Measurements from ENCODE around the gene AGAP3.

The AGAP3 gene

DNA sequence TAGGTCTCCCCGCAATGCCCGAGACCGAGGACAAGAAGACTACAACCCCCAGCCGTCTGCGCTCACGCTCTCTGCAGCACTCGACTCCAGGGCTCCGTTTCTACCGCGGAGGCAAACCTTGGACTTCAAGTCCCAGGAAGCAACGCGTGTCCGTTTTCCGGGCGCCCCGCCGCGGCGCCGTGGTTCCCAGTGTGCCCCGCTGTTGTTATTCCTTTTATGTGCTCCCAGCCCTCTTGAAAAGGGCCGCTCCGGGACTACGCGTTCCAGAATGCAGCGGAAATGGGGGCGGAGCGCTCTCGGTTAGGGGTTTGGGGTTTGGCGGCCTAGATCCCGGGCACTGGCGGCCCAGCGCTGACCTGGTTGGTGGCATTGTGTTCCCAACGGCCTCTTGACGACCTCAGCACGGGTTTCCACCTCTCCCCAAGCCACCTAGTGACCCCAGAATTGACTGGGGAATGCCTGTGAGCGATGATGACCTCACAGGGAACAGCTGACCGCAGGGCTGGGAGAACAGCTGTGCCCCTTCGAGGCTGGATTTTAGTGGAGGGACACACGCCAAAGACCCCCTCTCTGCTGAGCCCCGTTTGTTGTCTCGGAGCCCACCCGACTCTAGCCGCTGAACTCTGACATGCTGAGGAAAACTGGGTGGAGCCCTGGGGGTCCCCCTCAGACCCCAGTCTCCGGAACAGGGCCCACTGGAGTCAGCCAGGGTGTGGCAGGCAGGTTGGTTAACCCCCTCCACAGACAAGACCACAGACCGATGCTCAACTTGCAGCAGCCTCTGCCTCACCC lies 28.1 kb upstream of the AGAP3 start:
- peak; percentile 99 to 100 (median 99) for DNase-seq

DNA sequence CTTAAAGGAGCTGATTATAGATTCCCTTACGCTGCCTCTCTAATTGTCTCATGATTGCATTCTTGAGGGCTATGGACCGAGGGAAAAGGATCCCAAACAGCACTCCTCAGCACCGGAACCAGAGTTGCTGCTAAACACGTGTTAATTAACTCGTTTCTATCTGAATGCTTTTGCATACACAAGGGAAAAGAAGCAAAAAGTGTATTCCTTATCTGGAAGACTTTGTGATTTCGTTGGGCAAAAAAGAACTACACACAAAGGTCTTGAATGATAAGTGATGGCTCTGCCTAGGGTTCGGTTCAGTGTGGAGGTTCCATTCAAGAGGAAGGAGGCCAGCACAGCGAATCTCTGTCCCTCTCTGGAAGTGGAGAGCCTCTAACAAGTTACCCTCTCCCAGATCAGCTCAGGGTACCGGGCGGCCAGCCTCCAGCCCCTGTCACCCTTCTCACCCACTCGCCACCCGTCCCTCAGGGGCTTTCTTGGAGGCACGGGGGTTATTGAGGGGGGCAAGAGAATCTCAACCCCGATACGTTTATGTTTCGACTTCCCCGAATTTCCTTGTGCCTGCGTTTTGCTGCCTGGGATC lies 27.4 kb upstream of the AGAP3 start:
- DNase-seq, result peak in 1 of 3 experiments; percentile 77

- peak; percentile 83 to 90 (median 84) for DNase-seq
These were observed 26.7 kb upstream of the AGAP3 start, which contains the start of gene SLC4A2 for GRCh38 chr7:151059367-151060112. Gene SLC4A2, plus strand, starts transcription at chr7:151059589. Its CDS starts 2,399 bp downstream, at chr7:151061988.

DNA sequence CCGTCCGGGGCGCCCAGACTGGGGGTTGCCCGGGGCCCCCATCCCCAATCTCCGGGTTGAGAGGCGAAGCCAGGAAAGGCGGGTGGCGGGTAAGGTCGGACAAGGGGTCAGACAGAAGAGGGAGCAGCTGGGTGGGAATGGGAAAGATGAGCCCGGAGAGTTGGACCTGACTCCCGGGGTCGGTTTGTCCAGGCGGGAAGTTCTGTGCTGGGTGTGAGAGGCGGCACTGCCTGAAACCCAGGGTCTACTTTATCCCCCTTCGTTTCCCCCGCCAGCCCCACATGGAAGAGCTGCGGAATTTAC lies 26.2 kb upstream of the AGAP3 start:
- no peak for DNase-seq

- DNase-seq, result peak in 2 of 3 experiments; percentile 28 to 44
These were observed 25.7 kb upstream of the AGAP3 start for GRCh38 chr7:151060416-151061212.

- peak in 1 of 3 experiments; percentile 80 for DNase-seq
These were observed 24.8 kb upstream of the AGAP3 start for GRCh38 chr7:151061213-151062110.

DNA sequence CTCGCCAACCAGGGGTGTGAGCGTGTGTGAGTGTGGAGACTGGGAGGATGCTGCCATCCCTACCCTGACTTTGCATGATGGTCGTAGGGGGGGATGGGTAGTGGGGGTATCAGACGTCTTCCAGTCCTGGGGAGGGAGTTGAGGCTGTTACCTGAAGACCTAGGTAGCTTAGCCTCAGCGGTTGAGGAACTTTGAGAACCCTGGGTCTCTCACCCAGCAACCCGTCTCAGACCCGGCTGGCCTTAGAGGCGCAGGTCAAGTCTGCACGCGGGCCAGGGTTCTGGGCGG lies 24.2 kb upstream of the AGAP3 start:
- no peak for DNase-seq

DNA sequence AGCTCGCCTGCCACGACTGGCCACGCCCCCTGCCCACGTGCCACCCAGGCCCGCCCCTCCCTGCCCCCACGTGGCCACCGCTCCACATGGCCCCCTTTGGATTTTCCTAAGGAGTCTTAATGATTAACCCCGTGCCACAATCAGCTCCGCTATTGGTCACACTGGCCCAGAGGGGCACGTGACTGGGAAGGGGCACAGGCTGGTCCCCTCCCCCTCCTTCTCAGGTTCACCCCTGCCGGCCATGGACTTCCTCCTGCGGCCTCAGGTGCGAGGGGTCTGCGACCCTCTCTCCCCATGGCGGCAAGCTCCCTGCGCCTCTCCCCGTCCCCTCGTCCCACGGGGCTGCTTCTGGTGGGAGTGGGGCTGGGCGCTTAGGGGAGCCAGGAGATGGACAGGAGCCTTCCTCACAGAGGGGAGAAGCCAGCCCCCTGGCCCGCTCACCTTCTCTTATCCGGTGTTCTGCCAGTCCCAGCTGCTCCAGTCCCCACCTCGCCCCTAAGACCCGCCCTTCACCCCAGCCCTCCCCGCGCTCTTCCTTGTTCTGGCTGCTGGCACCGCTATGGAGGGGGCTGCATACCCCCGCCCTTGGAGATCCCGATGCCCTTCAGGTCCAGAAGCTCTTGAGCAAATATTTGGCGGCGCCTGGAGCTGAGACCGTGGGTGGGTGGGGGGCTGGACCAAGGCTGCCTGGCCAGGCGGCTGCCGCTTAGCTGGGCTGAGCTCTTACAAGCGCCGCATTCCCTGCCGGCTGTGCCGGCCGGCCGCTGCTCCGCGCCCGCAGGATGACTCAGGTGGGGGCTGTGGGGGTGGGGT lies 23.7 kb upstream of the AGAP3 start:
- DNase-seq, result peak in 1 of 3 experiments; percentile 66

DNA sequence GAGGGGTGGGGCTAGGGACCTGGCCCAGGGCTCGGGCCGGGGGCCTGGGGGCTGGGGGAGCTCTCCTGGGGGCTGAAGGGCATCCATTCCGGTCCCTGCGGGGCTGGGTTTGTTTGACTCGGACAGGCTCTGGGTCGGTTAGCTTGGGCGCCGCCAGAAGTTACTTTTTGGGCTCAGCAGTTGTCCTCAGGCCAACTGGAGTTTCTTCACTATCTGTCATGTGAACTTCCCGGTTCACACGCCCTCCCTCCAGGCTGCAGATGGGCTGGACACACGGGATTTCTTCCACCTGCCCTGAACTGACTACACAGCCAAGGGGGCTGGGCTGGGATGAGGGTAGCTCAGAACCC lies 23.1 kb upstream of the AGAP3 start:
- no peak for DNase-seq

- no peak for DNase-seq
These were observed 21.8 kb upstream of the AGAP3 start for GRCh38 chr7:151064454-151064853.

- no peak for DNase-seq
These were observed 21.3 kb upstream of the AGAP3 start for GRCh38 chr7:151064993-151065392.

DNA sequence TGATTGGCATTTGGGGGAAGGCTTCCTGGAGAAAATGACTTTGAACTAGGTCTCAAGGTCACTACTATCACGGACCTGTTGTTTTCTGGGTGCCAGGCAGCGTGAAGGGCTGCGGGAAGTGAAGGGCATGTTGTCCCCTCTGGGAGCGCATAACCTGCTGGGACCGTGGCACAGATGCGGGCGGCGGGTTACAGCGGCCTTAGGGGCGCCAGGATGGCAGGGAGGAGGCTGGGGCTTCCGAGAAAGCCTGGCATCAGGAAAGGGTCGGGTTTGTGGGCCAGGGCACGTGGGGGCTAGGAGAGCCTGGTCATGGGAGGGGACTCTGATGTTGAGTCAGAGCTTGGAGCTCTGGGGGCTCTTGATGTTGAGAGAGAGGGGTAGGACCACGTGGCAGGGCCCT lies 20.8 kb upstream of the AGAP3 start:
- no peak for DNase-seq

DNA sequence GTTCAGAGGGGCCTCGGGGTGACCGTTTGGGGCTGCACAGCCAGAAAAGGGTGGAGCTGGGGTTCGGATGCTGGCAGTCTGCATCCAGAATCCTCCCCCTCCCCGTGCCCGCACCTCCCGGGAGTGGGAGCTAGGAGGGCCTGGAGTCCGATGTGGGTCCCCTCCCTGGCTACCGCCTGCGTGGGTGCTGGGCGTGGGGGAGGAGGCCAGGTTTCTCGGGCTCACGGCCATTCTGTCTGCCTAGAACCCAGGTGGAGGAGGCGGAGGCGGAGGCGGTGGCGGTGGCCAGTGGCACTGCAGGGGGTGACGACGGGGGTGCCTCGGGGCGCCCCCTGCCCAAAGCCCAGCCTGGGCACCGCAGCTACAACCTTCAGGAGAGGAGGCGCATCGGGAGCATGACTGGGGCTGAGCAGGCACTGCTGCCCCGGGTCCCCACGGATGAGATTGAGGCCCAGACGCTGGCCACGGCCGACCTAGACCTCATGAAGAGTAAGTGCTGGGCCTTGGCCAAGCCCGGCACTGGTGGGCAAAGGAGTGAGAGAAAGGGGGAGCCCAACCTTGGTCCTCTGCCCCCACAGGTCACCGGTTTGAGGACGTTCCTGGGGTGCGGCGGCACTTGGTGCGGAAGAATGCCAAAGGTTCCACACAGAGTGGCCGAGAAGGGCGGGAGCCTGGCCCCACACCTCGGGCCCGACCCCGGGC lies 19.9 kb upstream of the AGAP3 start:
- DNase-seq, result no peak

DNA sequence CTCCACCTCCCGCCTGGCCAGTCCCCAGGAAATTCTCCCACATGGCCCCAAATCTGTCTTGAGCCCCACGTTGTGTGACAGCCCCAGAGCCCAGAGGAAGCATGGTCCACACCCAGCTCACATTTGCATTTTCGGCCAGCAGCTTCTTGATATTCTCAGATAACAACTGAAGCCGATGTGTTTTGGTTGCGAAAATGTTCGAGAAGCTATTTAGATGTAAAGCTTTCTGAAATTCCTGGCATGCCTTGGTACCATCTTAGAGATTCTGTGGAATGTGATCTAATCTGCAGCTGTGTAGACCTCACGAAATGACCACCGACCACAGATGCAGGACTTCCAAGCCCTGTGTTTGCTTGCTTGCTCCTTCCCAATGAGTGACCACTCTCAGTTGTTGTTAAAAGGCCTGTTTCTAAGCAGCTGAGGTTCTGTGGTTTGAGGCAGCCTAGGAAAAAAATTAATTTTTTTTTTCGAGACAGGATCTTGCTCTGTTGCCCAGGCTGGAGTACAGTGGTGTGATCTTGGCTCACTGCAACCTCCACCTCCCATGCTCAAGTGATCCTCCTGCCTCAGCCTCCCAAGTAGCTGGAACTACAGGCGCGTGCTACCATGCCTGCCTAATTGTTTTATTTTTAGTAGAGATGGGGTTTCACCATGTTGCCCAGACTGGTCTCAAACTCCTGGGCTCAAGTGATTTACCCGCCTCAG lies 18.1 kb upstream of the AGAP3 start:
- DNase-seq, result no peak

GRCh38 chr7:151069841-151070573 lies 16.3 kb upstream of the AGAP3 start:
- no peak for DNase-seq

DNA sequence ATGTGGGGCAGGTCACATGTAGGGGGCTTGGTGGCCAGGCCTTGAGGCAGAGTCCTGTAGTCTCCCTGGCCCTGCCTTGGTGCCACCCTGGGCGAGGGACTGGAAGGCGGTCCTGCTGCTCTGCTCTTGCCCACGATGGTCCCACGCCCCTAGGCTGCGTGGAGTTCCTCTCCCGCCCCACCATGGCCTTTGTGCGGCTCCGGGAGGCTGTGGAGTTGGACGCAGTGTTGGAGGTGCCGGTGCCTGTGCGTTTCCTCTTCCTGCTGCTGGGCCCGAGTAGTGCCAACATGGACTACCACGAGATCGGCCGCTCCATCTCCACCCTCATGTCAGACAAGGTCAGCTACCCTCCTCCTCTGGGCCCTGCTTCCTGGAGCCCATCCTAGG lies 15.7 kb upstream of the AGAP3 start:
- no peak for DNase-seq

GRCh38 chr7:151071032-151071866 lies 15.0 kb upstream of the AGAP3 start:
- no peak for DNase-seq

- no peak for DNase-seq
These were observed 12.3 kb upstream of the AGAP3 start for GRCh38 chr7:151073990-151074389.
